Stimulated activated CD8-positive, alpha-beta memory T cell treated with anti-CD3 and anti-CD28 coated beads, Interleukin-2, amount 100 ng/mL, for 1 hour (primary cell): Measurements from ENCODE around the gene NDUFS6.
"Not testable (repeated sequence)": the region's sequence is repeated elsewhere in the genome, so short reads cannot be mapped to it uniquely, and the experiment has no call there.

ENCODE experiments used
- DNase-seq, 2 donors: peaks; one replicate each; pipeline ENCODE4 v3.0.0-alpha.2; 2020; ENCODE audit warnings: low read depth in 2 of 2

NDUFS6 gene

DNA sequence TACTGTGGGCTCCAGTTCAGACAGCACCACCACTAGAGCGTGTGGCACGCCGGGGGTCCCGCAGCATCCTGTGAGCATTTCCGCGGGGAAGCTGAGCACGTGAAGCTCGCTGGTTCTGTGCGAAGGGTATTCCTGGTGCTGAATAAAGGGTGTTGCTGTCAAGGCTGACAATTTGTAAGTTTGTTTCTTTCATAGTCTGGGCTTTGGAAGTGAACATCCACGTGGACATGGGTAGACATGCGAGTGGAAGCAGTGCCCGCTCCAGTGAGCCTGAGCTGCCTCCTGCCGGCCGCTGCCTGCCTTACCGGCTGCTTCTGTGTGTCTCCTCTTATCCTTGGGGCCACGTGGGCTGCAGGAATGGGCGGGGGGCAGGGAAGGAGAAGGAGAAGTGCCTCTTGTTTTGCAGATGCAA lies 14.7 kb downstream of the NDUFS6 start:
- DNase-seq: no peak

DNA sequence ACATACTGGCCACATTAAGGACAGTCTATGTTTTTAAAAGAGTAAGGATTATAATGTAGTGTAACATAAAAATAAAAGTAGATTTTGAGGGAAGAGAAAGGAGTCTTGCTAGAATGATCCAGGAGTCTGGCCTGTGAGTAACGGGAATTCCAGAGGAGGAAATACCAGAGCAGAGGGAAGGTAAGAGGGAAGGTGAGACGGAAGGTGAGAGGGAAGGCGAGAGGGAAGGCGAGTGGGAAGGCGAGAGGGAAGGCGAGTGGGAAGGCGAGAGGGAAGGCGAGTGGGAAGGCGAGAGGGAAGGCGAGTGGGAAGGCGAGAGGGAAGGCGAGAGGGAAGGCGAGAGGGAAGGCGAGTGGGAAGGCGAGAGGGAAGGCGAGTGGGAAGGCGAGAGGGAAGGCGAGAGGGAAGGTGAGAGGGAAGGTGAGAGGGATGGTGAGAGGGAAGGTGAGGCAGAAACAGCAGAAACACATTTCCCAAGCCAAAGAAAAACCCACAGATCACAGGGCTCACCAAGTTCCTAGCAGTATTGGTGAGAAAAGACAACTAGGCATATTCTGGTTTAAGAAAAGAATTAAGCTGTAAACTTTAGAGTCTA lies 15.4 kb downstream of the NDUFS6 start:
- not testable (repeated sequence) for DNase-seq

DNA sequence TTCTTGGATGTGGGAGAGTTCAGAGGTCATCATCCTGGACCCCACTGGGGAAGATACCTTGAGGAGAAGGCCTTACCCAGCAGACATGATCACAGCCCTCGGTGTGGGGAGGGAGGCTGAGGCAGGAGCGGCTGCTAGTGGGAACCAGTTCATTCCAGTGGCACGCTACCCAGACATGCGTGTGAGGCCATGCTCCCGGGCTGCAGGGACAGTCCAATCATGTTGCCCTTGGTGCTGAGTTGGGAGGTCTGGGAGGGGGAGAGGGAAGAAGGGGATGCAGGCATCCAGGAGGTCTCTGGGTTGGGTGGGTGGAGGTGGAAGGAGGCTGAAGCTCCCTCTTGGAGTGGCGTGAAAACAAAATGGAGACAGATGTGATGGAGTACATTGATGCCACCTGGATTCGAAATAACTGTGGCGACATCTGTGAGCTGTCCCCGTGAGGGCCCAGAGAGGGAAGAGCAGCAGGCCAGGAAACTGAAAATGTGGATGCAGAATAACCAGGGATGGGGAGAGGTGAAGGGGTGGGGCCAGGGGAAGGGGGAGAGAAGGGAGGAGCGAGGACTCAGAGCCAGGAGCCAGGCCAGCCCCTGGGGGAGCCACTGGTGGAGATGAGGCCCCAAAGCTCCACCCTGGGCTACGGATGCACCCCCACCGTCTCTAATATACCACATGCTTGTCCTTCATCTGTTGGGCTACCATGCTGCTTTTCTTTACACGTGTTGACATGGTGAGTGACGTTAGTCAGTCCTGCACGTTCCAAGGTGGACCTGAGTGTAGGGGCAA lies 16.2 kb downstream of the NDUFS6 start:
- DNase-seq: no peak

DNA sequence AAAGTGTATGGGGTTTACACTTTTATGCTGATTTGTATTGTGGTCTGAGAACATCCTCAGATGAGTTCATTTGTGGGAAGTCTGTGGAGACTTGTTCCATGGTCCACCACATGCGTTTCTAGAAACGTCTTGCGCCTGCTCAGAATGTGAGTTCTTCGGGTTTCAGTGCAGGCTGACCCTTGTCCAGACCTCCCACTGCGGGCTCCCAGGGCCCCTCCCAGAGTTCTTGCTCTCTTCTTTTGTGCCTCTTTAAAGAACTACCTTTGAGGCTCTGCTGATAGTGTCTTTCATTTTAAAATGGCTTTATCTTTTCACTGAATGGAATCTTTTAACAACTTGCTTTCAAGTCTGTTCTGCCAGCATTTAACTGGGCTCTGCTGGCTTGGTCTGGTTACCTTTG lies 17.6 kb downstream of the NDUFS6 start:
- DNase-seq: no peak

DNA sequence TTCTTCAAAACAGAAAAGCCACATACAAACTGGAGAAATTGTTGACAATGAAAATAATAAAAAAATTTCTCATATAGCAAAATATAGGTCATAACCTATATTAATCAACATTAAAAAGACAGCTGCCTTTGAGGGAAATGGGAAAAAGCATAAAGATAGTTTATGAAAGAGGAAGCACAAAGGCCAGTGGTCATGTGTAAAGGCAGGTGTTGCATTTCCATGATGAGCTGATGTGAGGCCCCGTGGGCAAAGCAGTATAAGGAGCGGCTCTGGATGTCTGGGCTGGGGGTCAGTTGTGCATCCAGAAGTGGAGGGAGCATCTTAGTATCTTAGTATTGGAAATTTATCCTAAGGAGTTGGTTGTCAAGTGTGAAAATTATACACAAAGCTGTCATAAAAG lies 18.3 kb downstream of the NDUFS6 start:
- no peak for DNase-seq

DNA sequence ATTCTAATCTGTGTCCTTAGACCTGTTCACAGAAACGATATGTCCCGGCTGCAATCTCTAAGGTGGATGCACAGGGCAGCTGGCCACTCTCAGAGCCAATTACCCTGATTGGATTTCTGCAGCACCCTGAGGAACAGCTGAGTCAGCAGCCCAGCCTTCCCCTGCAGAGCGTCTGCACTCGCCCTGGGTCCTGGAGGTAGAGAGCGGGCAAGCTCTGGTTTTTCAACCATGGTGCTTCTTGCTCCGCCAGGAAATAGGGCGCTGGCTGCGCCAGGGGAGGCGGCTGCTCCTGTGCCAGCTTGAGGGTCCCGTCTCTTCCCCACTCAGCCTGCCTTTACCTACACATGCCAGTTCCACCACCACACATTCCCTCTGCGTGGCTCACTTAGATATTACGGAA lies 19.2 kb downstream of the NDUFS6 start:
- DNase-seq: no peak

DNA sequence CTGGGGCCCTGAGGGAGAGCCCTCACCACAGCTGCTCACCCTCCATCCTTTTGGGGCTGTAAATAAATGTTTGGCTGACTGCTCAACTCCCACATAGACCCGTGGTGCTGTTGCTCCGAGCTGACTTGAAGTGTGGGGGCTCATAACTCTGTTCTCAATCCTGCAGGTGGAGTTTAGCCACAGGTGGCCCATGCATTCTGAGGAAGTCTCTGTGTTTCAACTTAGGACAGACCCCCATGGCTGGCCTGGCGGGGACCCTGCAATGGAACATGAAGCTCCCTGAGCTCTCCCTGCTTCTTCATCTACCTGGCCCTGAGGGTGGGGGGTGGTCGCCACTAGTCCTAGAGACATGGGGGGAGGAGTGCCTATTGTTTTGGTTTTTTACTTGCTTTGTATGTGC lies 19.7 kb downstream of the NDUFS6 start:
- DNase-seq: no peak

DNA sequence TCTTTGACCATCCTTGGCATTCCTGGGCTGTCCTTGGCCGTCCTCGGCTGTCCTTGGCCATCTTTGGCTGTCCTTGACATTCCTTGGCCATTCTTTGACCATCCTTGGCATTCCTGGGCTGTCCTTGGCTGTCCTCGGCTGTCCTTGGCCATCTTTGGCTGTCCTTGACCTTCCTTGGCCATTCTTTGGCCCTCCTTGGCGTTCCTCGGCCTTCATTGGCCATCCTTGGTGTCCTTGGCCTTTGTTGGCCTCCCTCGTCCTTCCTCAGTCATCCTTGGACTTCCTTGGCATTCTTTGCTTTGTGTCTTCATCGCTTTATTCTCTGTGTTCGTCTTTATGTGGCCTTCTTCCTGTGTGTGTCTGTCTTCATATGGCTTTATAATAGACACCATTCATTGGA lies 20.7 kb downstream of the NDUFS6 start:
- DNase-seq: no peak

DNA sequence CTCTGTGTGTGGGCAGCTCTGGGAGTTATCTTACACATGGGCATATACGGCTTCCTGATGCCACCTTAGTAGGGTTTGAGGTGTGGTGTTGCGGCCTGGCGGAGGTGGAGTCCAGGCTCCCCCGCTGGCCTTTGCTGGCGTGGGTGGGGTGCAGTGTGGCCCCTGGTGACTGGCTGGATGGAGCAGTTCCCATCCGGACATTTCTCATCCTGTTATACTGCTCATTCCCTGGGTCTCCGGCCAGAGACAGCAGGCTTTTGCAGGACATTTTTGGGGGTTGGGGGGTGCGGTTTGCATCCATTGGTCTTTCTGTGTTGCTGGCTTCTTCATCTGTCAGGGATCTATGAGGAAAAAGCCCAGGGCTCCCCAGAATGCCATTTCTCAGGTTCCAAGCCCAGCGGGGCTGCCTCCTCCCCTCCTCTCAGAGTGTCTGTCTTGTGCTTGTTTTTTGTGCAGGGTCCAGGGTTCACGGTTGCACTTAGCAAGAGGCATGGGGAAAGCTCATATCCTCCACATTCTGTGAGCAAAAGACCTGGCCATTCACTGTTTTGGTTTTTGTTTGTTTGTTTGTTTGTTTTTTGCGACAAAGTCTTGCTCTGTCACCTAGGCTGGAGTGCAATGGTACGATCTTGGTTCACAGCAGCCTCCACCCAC lies 22.3 kb downstream of the NDUFS6 start:
- DNase-seq: no peak

DNA sequence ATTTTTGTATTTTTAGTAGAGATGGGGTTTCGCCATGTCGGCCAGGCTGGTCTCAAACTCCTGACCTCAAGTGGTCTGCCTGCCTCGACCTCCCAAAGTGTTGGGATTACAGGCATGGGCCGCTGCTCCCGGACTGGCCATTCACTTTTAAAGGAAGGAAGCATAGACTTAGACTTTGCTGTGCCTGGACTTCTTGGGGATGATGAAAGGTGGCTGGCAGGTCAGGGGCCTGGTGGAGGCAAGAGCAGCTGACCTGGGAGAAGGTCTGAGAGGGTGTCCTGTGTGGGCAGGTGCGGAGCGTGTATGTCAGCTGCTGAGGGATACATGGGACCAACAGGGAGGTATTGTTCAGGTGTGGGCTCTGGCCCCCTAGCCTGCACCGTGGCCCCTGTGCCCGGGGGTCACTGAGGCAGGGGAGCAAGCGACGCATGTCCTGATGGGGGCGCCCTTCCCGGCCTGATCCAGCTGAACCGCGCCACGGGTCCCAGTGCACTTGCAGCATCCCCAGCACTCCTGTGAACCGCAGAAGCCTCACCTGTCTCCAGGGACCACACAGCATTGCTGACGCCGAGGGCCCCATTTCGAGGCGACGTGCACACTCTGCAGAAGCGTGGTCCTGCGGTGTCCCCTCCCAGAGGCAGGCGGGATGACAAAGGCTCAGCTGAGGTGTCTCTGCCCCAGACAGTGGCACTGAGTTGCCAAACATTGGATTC lies 23.1 kb downstream of the NDUFS6 start:
- no peak for DNase-seq

DNA sequence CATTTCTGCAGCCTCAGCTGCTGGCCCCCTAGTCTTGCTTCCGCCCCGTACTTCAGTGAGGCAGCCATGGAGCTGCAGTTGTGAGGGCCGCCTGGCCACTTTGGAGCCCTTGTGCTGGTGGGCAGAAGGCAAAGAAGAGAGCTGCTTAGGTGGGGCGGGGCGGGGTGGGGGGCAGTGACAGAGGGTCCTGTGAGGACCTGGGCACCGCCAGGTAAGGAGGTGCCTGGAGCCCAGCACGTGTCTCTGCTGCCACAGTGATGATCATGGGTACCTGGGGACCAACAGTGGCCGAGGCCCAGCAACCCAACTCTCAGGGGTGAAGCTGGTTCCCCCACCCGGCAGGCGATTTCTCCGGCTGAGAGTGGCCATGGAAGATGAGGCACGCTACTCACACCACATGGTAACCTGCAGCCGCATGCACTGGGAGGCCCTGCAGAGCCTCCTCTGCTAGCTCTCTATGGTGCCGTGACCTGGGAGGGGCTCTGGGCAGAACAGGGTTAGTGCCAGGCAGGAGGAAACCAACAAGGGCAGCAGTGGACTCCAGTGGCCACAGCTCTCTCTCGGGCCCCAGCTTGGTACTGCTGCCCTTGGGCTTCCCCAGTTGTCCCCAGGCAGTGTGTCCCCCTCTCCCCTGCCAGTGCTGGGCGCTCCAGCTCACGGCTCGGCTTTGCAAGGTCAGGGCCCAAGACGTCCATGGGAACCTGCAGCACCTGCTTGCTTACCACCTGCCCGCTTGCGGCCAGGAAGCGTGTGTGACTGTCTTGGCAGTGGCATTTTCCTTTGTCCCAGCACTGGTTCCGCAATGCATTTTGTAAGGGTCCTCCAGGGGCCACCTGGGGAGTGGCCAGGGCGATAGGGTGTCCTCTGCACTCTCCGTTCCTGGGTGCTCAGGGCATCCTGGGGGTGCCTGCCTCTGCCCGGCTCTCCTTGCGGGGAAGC lies 24.0 kb downstream of the NDUFS6 start:
- no peak for DNase-seq

DNA sequence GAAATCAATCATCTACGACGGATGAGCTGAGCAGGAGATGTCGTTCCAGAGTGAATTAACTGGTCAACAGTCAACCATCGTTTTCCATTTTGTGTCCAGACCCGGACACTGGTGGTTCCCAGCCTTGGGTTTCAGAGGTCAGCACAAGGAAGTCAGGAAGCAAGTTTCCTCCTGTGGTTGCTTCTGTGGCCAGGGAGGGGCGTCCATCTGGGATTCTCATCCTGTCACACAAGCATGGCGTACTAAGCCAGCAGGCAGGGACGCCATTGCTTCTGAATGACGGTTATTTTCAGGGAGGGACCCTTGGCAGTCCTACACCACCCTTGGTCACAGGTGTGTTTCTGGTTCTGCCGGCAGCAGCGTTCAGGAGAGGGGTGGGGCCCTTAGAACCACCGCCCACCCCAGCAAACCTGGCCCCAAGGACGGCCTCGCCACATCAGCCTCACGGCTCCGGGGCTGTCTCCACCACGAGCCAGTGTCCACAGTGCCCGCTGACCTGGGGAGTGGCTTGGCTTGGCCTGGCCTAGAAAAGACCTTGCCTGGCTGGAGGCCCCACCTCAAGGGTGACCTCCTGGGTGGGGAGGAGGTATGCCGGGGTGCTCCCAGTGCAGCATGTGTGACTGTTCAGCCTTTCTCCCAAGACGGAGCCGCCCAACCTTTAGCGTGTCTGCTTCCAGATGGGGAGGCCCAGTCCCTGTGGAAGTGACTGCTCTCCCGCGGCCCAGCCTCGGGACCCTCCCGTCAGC lies 25.2 kb downstream of the NDUFS6 start:
- no peak for DNase-seq

DNA sequence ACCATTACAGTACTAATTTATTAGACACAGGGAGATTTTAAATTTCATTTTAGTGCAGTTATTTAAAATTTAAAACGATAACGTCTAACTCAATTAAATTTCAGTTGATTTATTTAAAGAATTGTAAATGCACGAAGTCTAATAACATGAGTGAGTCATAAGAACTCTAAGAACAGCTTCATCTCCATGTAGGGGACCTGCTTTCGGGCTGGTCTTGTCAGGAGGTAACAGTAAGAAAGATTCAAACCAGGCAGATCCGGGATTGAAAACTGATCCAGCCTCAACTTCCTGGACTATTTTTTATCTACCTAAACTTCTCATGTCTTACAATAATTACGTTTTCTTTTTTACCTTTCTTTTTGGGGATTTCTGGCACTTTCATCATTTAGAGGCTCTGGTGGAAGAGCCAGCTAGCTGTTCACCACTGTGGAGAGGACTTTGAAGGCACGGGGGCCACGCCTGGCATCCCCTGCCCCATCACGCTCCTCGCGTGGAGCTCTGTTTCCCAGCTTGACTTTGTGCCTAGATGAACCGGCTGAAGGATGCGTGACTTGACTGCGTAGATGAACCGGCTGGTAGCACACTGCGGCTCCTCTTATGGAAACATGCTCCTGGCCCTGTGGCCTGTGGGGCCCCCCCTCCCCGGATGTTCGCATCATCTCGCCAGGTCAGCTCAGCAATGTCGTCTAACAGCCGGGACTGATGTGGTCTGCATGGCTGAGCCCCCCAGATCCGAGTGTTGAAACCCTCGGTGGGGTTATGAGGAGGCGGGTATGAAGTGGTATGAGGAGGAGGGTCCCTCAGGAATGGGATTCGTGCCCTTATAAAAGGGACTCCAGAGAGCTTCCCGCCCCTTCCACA lies 26.0 kb downstream of the NDUFS6 start:
- no peak for DNase-seq

DNA sequence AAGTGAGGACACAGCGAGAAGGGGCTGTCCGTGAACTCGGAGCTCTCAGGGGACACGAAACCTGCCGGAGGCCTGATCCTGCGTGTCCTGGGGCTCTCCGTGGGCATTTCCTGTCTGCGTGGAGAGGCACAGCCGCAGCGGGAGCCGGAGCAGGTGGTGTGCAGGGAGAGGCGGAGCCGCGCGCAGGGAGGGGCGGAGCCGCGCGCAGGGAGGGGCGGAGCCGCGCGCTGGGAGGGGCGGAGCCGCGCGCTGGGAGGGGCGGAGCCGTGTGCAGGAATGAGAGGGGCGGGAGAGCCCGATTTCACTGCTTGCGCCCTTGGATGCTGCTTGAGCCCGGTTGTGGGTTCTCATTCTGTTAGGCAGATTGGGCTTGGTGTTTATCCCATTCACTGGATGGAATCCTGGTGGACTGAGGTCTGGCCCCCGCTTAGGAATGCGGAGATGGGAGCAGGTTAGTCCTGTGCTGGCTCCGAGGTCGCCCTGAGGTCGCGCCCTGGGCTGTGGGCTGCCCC lies 26.7 kb downstream of the NDUFS6 start:
- no peak for DNase-seq

DNA sequence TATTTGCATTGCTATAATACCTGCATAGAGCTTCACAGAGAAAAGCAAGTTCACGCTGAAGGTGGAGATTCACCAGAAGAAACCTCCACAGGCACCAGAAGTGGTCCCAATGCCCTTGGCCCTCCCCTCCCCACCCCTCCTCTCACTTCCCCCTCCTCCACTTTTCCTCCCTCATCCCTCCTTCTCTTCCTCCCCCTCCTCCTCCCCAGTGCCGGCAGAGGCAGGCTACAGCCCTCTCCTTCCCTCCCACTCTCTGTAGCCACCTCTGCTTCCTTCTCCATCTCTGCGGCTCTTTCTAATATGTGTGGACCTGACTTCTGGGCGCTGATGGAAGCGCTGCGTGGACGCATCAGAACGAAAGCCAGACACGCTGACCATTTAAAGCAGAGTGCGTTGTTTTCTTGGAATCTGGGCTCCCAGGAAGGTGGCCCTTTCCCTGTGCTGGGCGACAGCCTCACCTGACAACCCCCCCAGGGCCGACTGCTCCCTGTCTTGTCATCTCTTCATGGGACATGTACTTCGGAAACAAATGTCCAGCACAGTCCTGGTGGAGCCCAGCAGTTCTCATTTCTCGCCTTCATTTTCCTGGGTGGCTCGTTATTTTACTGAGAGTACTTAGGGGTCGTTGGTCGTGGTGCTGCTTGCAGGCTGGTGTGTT lies 29.5 kb downstream of the NDUFS6 start:
- DNase-seq: no peak

DNA sequence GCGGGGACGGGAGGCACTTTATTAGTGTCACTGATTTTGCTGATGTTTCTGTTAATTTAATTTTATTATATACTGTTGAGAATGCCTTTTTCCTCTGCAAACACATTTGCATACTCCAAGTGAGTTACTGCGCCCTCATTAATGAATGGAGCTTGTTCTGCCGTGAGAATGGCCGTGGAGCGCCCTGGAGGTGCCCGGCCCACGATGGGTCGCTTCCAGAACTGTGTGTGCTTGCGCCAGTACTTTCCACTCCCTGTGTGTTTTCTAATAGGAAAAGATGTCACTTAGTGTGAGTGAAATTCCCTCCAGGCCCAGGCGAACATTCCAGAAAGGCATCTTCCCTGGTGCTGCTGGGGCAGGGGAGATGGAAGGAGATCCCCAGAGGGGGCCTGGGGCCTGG lies 30.1 kb downstream of the NDUFS6 start:
- no peak for DNase-seq

DNA sequence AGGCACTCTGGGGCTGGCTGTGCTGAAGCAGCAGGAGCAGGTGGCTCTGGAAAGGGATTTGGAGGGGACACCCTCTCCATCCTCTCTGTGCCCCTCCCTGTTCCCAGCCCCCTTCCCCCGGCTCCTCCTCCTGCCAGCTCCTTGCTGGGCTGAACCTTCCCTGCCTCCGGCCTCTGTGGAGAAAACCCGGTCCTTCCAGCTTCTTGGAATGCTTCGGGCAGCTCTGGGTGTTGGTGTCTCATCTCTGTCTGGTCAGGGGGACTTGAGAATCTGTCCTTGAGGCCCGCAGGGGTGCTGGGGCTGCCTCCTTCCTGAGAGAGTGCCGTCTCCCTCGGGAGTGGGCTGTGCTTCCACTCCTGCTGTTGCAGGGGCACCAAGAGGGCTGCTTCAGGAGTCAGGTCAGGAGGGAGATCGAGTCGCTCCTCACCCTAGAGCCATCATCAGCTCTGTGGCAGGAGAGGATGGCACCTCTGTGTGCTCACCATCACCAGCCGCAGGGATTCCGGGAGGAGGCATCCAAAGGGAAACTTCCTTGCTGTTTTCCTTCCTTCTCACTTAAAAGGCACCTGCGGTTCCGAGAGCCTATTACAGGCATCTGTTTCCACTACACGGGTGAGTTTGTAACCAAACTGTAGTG lies 30.6 kb downstream of the NDUFS6 start:
- DNase-seq: no peak

DNA sequence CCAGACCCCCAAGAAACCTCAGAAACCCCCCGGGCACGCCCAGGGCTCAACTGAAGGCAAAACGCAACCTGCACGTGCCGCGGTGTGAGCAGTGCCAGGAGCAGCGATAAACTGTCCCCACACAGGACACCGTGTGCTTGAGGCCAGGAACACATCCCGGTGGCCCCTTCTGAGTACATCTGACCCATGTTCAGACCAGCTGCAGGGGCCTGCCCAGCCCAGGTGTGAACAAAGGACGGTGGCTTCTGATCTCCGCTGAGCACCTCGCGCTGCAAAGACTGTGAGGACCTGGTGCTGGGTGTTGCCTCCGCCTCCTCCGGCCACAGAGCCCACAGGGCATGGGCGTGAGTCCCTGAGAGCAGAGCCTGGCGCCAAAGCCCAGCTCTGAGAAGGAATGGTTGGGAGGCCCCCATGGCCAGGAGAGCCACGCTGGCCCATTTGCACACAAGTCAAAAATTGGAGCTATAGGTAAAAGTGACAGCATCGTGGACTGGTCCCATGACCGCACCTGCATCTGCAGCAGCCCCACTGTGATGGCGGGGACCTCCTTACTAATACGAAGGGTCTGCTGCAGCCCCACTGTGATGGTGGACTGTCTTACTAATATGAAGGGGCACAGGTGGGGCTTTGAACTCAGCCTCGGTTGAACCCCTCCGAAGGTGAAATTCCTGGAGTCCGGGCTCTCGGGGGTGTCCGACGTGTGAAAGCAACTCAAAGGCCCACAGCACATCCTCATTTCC lies 31.5 kb downstream of the NDUFS6 start:
- DNase-seq: no peak
